ENCODE data around the gene THSD7B.
"Not testable (repeated sequence)": the region's sequence is repeated elsewhere in the genome, so short reads cannot be mapped to it uniquely, and the experiment has no call there.

The THSD7B gene

GRCh38 chr2:137587834-137588233 is 822.5 kb downstream of the THSD7B start:
- not testable (repeated sequence) for DNase-seq

GRCh38 chr2:137588578-137588977 is 823.2 kb downstream of the THSD7B start:
- DNase-seq = not testable (repeated sequence)

- DNase-seq = no peak
Measured at GRCh38 chr2:137590102-137590501, 824.8 kb downstream of the THSD7B start.

- no peak for DNase-seq
Measured at GRCh38 chr2:137607722-137608318, 842.5 kb downstream of the THSD7B start.

- no peak for DNase-seq
Measured at GRCh38 chr2:137638932-137639331, 873.6 kb downstream of the THSD7B start.

- DNase-seq = no peak
Measured at GRCh38 chr2:137644731-137645130, 879.4 kb downstream of the THSD7B start.

GRCh38 chr2:137654046-137654445 is 888.7 kb downstream of the THSD7B start:
- no peak for DNase-seq

- DNase-seq = no peak
Measured at GRCh38 chr2:137655814-137656213, 890.5 kb downstream of the THSD7B start.

GRCh38 chr2:137658433-137658832 is 893.1 kb downstream of the THSD7B start:
- DNase-seq = no peak

- no peak for DNase-seq
Measured at GRCh38 chr2:137659616-137660015, 894.3 kb downstream of the THSD7B start.

- DNase-seq = no peak
Measured at GRCh38 chr2:137670111-137670510, 904.8 kb downstream of the THSD7B start.

GRCh38 chr2:137672989-137673552 is 907.7 kb downstream of the THSD7B start:
- DNase-seq = no peak

- DNase-seq = no peak
Measured at GRCh38 chr2:137674991-137675390, 909.6 kb downstream of the THSD7B start.

GRCh38 chr2:137675584-137676327 is 910.4 kb downstream of the THSD7B start:
- no peak for DNase-seq

- DNase-seq = no peak
Measured at GRCh38 chr2:137676346-137676745, 911.0 kb downstream of the THSD7B start.

- no peak for DNase-seq
Measured at GRCh38 chr2:137677466-137677865, 912.1 kb downstream of the THSD7B start.

- no peak for DNase-seq
Measured at GRCh38 chr2:137689549-137689948, 924.2 kb downstream of the THSD7B start.

- no peak for DNase-seq
Measured at GRCh38 chr2:137693534-137693933, 928.2 kb downstream of the THSD7B start.

GRCh38 chr2:137696916-137697315 is 931.6 kb downstream of the THSD7B start:
- DNase-seq = no peak

GRCh38 chr2:137700250-137700649 is 934.9 kb downstream of the THSD7B start:
- DNase-seq = not testable (repeated sequence)

- no peak for DNase-seq
Measured at GRCh38 chr2:137700681-137701080, 935.3 kb downstream of the THSD7B start.

GRCh38 chr2:137705296-137705695 is 940.0 kb downstream of the THSD7B start:
- no peak for DNase-seq

- DNase-seq = no peak
Measured at GRCh38 chr2:137706786-137707613, 941.7 kb downstream of the THSD7B start.

Data from T-helper 2 cell (primary cell).